GM23248 (cell line): ENCODE measurements around the gene VCL. TPM values are rescaled to one million over a fixed set of nuclear protein-coding genes. Genes with fewer than 3 reads are reported as not detected.

Experiments used
- DNase-seq: peaks from one replicate; pipeline ENCODE4 v3.0.0-alpha.2; 2015
- H2AFZ ChIP-seq: fragments of 200-600 bp; sonication (generic); 2 replicates; pipeline ENCODE4 v1.6.1; 2016; ENCODE audit warnings: antibody characterized with exemption
- H3F3A ChIP-seq: fragments of 200-600 bp; sonication (generic); 2 replicates; pipeline ENCODE4 v1.6.1; 2016; ENCODE audit warnings: mild to moderate bottlenecking, antibody characterized with exemption, mixed run types; ENCODE audit not compliant: insufficient read depth
- H3K27ac ChIP-seq: fragments of 200-600 bp; sonication (generic); 2 replicates; pipeline ENCODE4 v1.5.1; 2016; ENCODE audit warnings: mild to moderate bottlenecking
- H3K27me3 ChIP-seq: fragments of 200-600 bp; sonication (generic); replicated peaks from 2 replicates; pipeline ENCODE4 v1.6.1; 2016; ENCODE audit warnings: mild to moderate bottlenecking; ENCODE audit not compliant: insufficient read depth
- H3K36me3 ChIP-seq: fragments of 200-600 bp; sonication (generic); 2 replicates; pipeline ENCODE4 v1.6.1; 2016; ENCODE audit warnings: low read depth, mild to moderate bottlenecking
- H3K4me1 ChIP-seq: fragments of 200-600 bp; sonication (generic); 2 replicates; pipeline ENCODE4 v1.6.1; 2016; ENCODE audit warnings: mild to moderate bottlenecking; ENCODE audit not compliant: insufficient read depth
- H3K4me2 ChIP-seq: fragments of 200-600 bp; sonication (generic); one replicate; pipeline ENCODE4 v1.6.1; 2016; ENCODE audit warnings: mild to moderate bottlenecking; ENCODE audit not compliant: unreplicated experiment
- H3K4me3 ChIP-seq: fragments of 200-600 bp; sonication (generic); 2 replicates; pipeline ENCODE4 v1.5.1; 2016; ENCODE audit warnings: mild to moderate bottlenecking
- H3K79me2 ChIP-seq: fragments of 200-600 bp; sonication (generic); 2 replicates; pipeline ENCODE4 v1.6.1; 2016; ENCODE audit warnings: mild to moderate bottlenecking; ENCODE audit not compliant: insufficient read depth
- H3K9ac ChIP-seq: fragments of 200-600 bp; sonication (generic); 2 replicates; pipeline ENCODE4 v1.6.1; 2016; ENCODE audit warnings: mild to moderate bottlenecking
- H3K9me2 ChIP-seq: fragments of 200-600 bp; sonication (generic); 2 replicates; pipeline ENCODE4 v1.6.1; 2016; ENCODE audit warnings: mixed run types, mild to moderate bottlenecking, moderate library complexity; ENCODE audit not compliant: insufficient read depth
- H3K9me3 ChIP-seq: fragments of 200-600 bp; sonication (generic); one replicate; pipeline ENCODE4 v1.6.1; 2017; ENCODE audit warnings: low read depth
- H4K20me1 ChIP-seq: fragments of 200-600 bp; sonication (generic); 2 replicates; pipeline ENCODE4 v1.6.0; 2016; ENCODE audit not compliant: insufficient read depth
- EZH2 ChIP-seq: fragments of 200-600 bp; sonication (generic); IDR thresholded peaks from 2 replicates; pipeline ENCODE4 v1.6.1; 2018; ENCODE audit warnings: antibody characterized with exemption, mild to moderate bottlenecking; ENCODE audit not compliant: insufficient read depth, poor library complexity, severe bottlenecking
- EZH2phosphoT487 ChIP-seq: fragments of 200-600 bp; sonication (generic); IDR thresholded peaks from 2 replicates; pipeline ENCODE4 v1.6.1; 2018; ENCODE audit warnings: antibody characterized with exemption, moderate library complexity, mild to moderate bottlenecking, low read depth; ENCODE audit not compliant: insufficient read depth
- WGBS, 2 experiments: methylation state at CpG; one replicate each; pipeline ENCODE4 v1.1.6; 2015 to 2017; ENCODE audit warnings: low lambda C conversion rate in 2 of 2, low coverage in 1 of 2; ENCODE audit errors: missing lambda C conversion rate in 2 of 2; 5-methylcytosine and 5-hydroxymethylcytosine counted together
- in situ Hi-C: fragments of 300-500 bp; cut with MboI; formaldehyde crosslinking; loops from 2 replicates; pipeline ENCODE4 v1.15.0; 2020
- polyA plus RNA-seq: library from polyadenylated mRNA; unstranded; fragments of >200 nt; fragmentation: Nextera tagmentation; extraction: Ambion mirVana; gene quantifications from 2 replicates; pipeline ENCODE4 v1.2.1, GENCODE V29; 2016
- total RNA-seq: library from RNA; depleted of rRNA; stranded (reverse); fragments of >200 nt; shearing (Covaris generic); gene quantifications from 2 replicates; pipeline ENCODE4 v1.2.3, GENCODE V29; 2014

The VCL gene
- total and polyA plus RNA-seq, 2 experiments from 2014 or later: 177 to 235 TPM

DNA sequence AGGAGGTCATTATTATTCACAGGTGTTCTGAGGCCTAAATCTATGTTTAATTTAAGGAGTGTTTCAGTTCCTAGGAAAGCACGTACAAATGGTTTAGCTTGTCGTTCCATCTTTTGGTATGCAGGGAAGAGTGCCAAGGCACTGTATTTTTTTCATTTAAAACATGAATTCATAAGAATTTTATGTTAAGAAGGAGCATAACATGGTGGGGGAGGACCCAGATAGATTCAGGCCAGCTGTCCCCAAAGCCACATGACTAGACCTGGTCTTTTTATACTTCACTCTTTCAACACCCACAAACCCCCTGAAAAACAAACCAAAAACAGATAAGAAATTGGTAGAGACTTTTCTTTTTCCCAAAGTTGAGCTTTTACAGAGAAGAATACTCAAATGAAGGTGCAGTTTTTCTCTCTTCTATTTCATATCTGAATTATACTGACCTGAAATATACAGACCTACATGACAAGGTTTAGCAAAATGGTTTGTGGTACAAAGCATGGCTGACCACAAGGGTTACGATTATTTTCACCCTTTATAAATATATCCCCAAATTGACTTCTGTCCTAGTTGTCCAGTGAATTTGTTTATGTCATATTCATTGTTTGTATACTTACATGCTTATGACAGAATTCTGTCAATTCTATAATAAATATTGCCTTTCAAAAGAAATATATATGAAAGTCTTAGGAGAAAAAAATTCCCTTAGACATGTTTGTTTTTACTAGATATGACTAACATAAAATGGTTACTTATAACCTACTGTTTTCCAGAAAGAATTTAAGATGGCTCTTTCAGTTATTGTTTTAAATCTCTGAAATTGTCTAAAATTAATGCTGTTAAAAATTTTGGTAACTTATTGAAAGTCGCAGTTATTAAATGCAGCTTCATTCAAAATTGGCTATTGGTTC is 81.4 kb downstream of the VCL start:
- Histone ChIP-seq H3K79me2 (peaks cover 96% of the 10 kb centered on the region), H3K4me1 (peaks cover 50% of the 10 kb centered on the region), H3K9me3 (no peaks in the 10 kb centered on the region), H3K36me3 (peaks cover 46% of the 10 kb centered on the region), H4K20me1 (peaks cover 8% of the 10 kb centered on the region; the same call in 1 of the 2 replicates), H3F3A (peaks cover 80% of the 10 kb centered on the region), H3K4me3 (peak overlapping the region; percentile 25), H3K9ac (peak overlapping the region; percentile 4; the same call in 1 of the 2 replicates), H3K27me3 (no peaks in the 10 kb centered on the region), H3K27ac (peak overlapping the region; percentile 43), H3K4me2 (peak overlapping the region; percentile 69), H3K9me2 (no peaks in the 10 kb centered on the region), H2AFZ (no peak overlapping the region)
- in situ Hi-C loops: loop anchor here (25.0 kb wide), 1 partner anchor 192 kb away; no protein-coding TSS in a partner anchor
- TF ChIP-seq EZH2: no peak
- TF ChIP-seq EZH2phosphoT487: no peak
- peak; percentile 45 for DNase-seq
- WGBS, 2 experiments: 43 to 53% methylated on average over 4 of the region's 4 CpGs

DNA sequence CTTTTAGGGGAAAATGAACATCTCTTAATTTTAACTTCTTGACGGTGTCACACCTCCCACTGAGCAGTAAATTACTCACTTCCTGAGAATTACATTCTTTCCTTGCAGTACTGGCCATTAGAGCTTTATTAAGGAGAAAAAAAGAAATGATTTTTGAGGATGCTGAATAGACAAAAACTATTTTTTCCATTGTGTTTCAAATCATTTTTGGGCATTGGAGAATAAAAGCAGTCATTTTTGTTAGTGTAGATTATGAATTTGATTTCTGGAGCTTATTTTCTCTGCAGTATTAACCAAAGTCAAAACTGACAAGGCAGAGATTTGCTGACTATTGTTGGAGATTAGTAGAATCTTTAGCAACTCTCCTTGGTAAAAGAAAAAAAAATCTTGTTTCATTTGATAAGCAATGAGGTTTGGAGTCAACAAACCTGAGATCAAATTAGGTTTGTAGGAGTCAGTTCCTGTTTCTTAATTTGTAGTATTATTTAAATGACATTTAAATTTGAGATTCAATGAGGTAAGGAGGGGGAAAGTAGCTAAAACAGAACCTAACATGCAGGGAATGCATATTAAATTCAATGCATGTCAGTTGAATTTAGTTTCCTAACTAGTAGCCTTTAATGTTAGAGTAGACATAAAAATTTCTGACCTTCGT is 82.1 kb downstream of the VCL start:
- peaks cover 50% of the 10 kb centered on the region for H3K4me1 ChIP-seq
- H3K27me3 ChIP-seq: no peaks in the 10 kb centered on the region
- peak overlapping the region; percentile 43 for H3K27ac ChIP-seq
- H3K36me3 ChIP-seq: peaks cover 46% of the 10 kb centered on the region
- peaks cover 96% of the 10 kb centered on the region for H3K79me2 ChIP-seq
- WGBS, 2 experiments: 36 to 38% methylated on average over 2 of the region's 2 CpGs
- H3K9me2 ChIP-seq: no peaks in the 10 kb centered on the region
- peak; percentile 65 for DNase-seq
- H3K4me2 ChIP-seq: peak overlapping the region; percentile 69
- no peak for TF ChIP-seq EZH2phosphoT487
- no peak for TF ChIP-seq EZH2
- peak overlapping the region; percentile 25 for H3K4me3 ChIP-seq
- no peaks in the 10 kb centered on the region for H3K9me3 ChIP-seq
- in situ Hi-C loops: loop anchor here (25.0 kb wide), 1 partner anchor 193 kb away; no protein-coding TSS in a partner anchor
- peaks cover 8% of the 10 kb centered on the region; the same call in 1 of the 2 replicates for H4K20me1 ChIP-seq
- H3K9ac ChIP-seq: peak overlapping the region; percentile 4; the same call in 1 of the 2 replicates
- H3F3A ChIP-seq: peaks cover 77% of the 10 kb centered on the region
- no peak overlapping the region for H2AFZ ChIP-seq

DNA sequence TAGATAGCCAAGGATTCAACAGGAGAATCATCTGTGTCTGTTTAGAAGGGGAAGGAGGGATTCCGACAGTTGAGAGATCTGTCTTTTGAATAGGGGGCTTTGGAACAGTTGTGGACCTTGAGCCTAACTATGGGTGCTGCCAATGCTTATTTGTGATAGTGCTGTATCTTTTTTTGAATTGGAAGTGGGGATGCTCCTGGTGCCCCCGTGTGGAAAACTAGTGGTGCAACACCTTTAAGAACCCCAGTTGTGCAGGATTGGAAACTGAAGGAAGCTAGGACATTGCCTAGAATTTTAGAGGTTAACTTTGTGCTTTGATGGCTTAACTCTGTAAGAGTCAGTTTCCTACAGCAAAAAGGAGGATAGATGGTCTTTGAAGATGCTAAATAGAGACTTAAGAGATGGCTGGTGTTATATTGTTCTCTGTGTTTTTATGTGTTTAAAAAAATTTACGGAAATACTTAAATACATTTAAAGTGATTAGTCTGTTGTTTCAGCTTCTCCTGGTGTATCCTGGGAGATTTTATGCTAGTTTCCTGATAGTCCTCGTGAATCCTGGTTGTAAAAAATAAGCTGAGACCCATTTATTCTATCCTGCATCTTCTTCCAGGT is 83.4 kb downstream of the VCL start:
- TF ChIP-seq EZH2: no peak
- no peak for TF ChIP-seq EZH2phosphoT487
- Histone ChIP-seq H3K9me3 (no peaks in the 10 kb centered on the region), H2AFZ (no peak overlapping the region), H3K4me3 (no peak overlapping the region), H3K36me3 (peaks cover 41% of the 10 kb centered on the region), H3K27ac (peak overlapping the region; percentile 43; the same call in 1 of the 2 replicates), H3K9ac (no peak overlapping the region), H3K4me2 (peak overlapping the region; percentile 17), H3F3A (peaks cover 72% of the 10 kb centered on the region), H3K4me1 (peaks cover 50% of the 10 kb centered on the region), H3K27me3 (no peaks in the 10 kb centered on the region), H3K79me2 (peaks cover 96% of the 10 kb centered on the region), H4K20me1 (peaks cover 8% of the 10 kb centered on the region; the same call in 1 of the 2 replicates), H3K9me2 (no peaks in the 10 kb centered on the region)
- WGBS, 2 experiments: 18 to 23% methylated on average over 4 of the region's 4 CpGs
- in situ Hi-C loops: loop anchor here (25.0 kb wide), 1 partner anchor 194 kb away; no protein-coding TSS in a partner anchor
- peak; percentile 69 for DNase-seq
